ENCODE results near the gene RNMT.

Gene RNMT

GRCh38 chr18:13797157-13797611, 70.7 kb downstream of the RNMT start:
- Histone ChIP-seq H3K9ac (ENCODE audit: low read depth, low read length) (no peak overlapping the region), H3K9me3 (ENCODE audit: insufficient read depth, low read depth, low read length) (no peaks in the 10 kb centered on the region), H3K4me1 (ENCODE audit: insufficient read depth, low read length) (peaks cover 10% of the 10 kb centered on the region; the same call in 1 of the 2 replicates), H3K27ac (ENCODE audit: low read length) (no peak overlapping the region), H3K4me3 (ENCODE audit: low read length) (no peak overlapping the region), H3K27me3 (ENCODE audit: insufficient read depth, low read length) (peaks cover 28% of the 10 kb centered on the region), H3K36me3 (ENCODE audit: insufficient read depth, low read depth, low read length) (no peaks in the 10 kb centered on the region)

- Histone ChIP-seq H3K4me3 (ENCODE audit: low read length) (no peak overlapping the region), H3K27me3 (ENCODE audit: insufficient read depth, low read length) (peaks cover 35% of the 10 kb centered on the region), H3K27ac (ENCODE audit: low read length) (no peak overlapping the region), H3K9ac (ENCODE audit: low read depth, low read length) (no peak overlapping the region), H3K36me3 (ENCODE audit: insufficient read depth, low read depth, low read length) (no peaks in the 10 kb centered on the region), H3K4me1 (ENCODE audit: insufficient read depth, low read length) (peaks cover 10% of the 10 kb centered on the region; the same call in 1 of the 2 replicates), H3K9me3 (ENCODE audit: insufficient read depth, low read depth, low read length) (no peaks in the 10 kb centered on the region)
Observed at GRCh38 chr18:13799396-13799795, 72.9 kb downstream of the RNMT start.

- Histone ChIP-seq H3K9ac (ENCODE audit: low read depth, low read length) (peak overlapping the region; percentile 64; the same call in 1 of the 2 replicates), H3K36me3 (ENCODE audit: insufficient read depth, low read depth, low read length) (no peaks in the 10 kb centered on the region), H3K27me3 (ENCODE audit: insufficient read depth, low read length) (peaks cover 35% of the 10 kb centered on the region), H3K9me3 (ENCODE audit: insufficient read depth, low read depth, low read length) (no peaks in the 10 kb centered on the region), H3K27ac (ENCODE audit: low read length) (no peak overlapping the region), H3K4me1 (ENCODE audit: insufficient read depth, low read length) (peaks cover 10% of the 10 kb centered on the region; the same call in 1 of the 2 replicates), H3K4me3 (ENCODE audit: low read length) (peak overlapping the region; percentile 70)
Observed at GRCh38 chr18:13800505-13801259, 74.2 kb downstream of the RNMT start.

GRCh38 chr18:13801260-13801601, 74.8 kb downstream of the RNMT start:
- no peaks in the 10 kb centered on the region for H3K36me3 ChIP-seq (ENCODE audit: insufficient read depth, low read depth, low read length)
- no peaks in the 10 kb centered on the region for H3K9me3 ChIP-seq (ENCODE audit: insufficient read depth, low read depth, low read length)
- H3K27ac ChIP-seq (ENCODE audit: low read length), result no peak overlapping the region
- H3K4me3 ChIP-seq (ENCODE audit: low read length), result peak overlapping the region; percentile 70
- peaks cover 35% of the 10 kb centered on the region for H3K27me3 ChIP-seq (ENCODE audit: insufficient read depth, low read length)
- H3K4me1 ChIP-seq (ENCODE audit: insufficient read depth, low read length), result peaks cover 10% of the 10 kb centered on the region; the same call in 1 of the 2 replicates
- H3K9ac ChIP-seq (ENCODE audit: low read depth, low read length), result peak overlapping the region; percentile 64; the same call in 1 of the 2 replicates

- no peak overlapping the region for H3K9ac ChIP-seq (ENCODE audit: low read depth, low read length)
- H3K27me3 ChIP-seq (ENCODE audit: insufficient read depth, low read length), result peaks cover 29% of the 10 kb centered on the region
- H3K4me3 ChIP-seq (ENCODE audit: low read length), result no peak overlapping the region
- H3K9me3 ChIP-seq (ENCODE audit: insufficient read depth, low read depth, low read length), result no peaks in the 10 kb centered on the region
- H3K36me3 ChIP-seq (ENCODE audit: insufficient read depth, low read depth, low read length), result no peaks in the 10 kb centered on the region
- H3K4me1 ChIP-seq (ENCODE audit: insufficient read depth, low read length), result peaks cover 27% of the 10 kb centered on the region
- H3K27ac ChIP-seq (ENCODE audit: low read length), result no peak overlapping the region
Observed at GRCh38 chr18:13804305-13804704, 77.8 kb downstream of the RNMT start.

GRCh38 chr18:13808294-13809042, 82.0 kb downstream of the RNMT start:
- Histone ChIP-seq H3K9ac (ENCODE audit: low read depth, low read length) (peak overlapping the region; percentile 45; the same call in 1 of the 2 replicates), H3K27ac (ENCODE audit: low read length) (peak overlapping the region; percentile 54)

GRCh38 chr18:13809043-13809430, 82.6 kb downstream of the RNMT start:
- Histone ChIP-seq H3K9ac (ENCODE audit: low read depth, low read length) (peak overlapping the region; percentile 45; the same call in 1 of the 2 replicates), H3K27me3 (ENCODE audit: insufficient read depth, low read length) (no peaks in the 10 kb centered on the region), H3K4me1 (ENCODE audit: insufficient read depth, low read length) (peaks cover 43% of the 10 kb centered on the region), H3K9me3 (ENCODE audit: insufficient read depth, low read depth, low read length) (no peaks in the 10 kb centered on the region), H3K4me3 (ENCODE audit: low read length) (peak overlapping the region; percentile 35), H3K27ac (ENCODE audit: low read length) (peak overlapping the region; percentile 54), H3K36me3 (ENCODE audit: insufficient read depth, low read depth, low read length) (no peaks in the 10 kb centered on the region)

More at GRCh38 chr18:13808294-13809042, 82.0 kb downstream of the RNMT start:
- Histone ChIP-seq H3K4me3 (ENCODE audit: low read length) (peak overlapping the region; percentile 35; the same call in 1 of the 2 replicates), H3K4me1 (ENCODE audit: insufficient read depth, low read length) (peaks cover 43% of the 10 kb centered on the region), H3K36me3 (ENCODE audit: insufficient read depth, low read depth, low read length) (no peaks in the 10 kb centered on the region), H3K9me3 (ENCODE audit: insufficient read depth, low read depth, low read length) (no peaks in the 10 kb centered on the region), H3K27me3 (ENCODE audit: insufficient read depth, low read length) (no peaks in the 10 kb centered on the region)

- Histone ChIP-seq H3K27ac (ENCODE audit: low read length) (peak overlapping the region; percentile 54), H3K9ac (ENCODE audit: low read depth, low read length) (peak overlapping the region; percentile 45; the same call in 1 of the 2 replicates), H3K36me3 (ENCODE audit: insufficient read depth, low read depth, low read length) (no peaks in the 10 kb centered on the region), H3K4me3 (ENCODE audit: low read length) (peak overlapping the region; percentile 47; the same call in 1 of the 2 replicates), H3K4me1 (ENCODE audit: insufficient read depth, low read length) (peaks cover 43% of the 10 kb centered on the region), H3K9me3 (ENCODE audit: insufficient read depth, low read depth, low read length) (no peaks in the 10 kb centered on the region), H3K27me3 (ENCODE audit: insufficient read depth, low read length) (no peaks in the 10 kb centered on the region)
Observed at GRCh38 chr18:13809531-13810255, 83.2 kb downstream of the RNMT start.

- no peak overlapping the region for H3K27ac ChIP-seq (ENCODE audit: low read length)
- no peaks in the 10 kb centered on the region for H3K9me3 ChIP-seq (ENCODE audit: insufficient read depth, low read depth, low read length)
- peaks cover 43% of the 10 kb centered on the region for H3K4me1 ChIP-seq (ENCODE audit: insufficient read depth, low read length)
- no peak overlapping the region; the same call in 1 of the 2 replicates for H3K9ac ChIP-seq (ENCODE audit: low read depth, low read length)
- no peaks in the 10 kb centered on the region for H3K27me3 ChIP-seq (ENCODE audit: insufficient read depth, low read length)
- H3K36me3 ChIP-seq (ENCODE audit: insufficient read depth, low read depth, low read length), result no peaks in the 10 kb centered on the region
- H3K4me3 ChIP-seq (ENCODE audit: low read length), result peak overlapping the region; percentile 47; the same call in 1 of the 2 replicates
Observed at GRCh38 chr18:13810950-13811485, 84.5 kb downstream of the RNMT start.

- Histone ChIP-seq H3K36me3 (ENCODE audit: insufficient read depth, low read depth, low read length) (no peaks in the 10 kb centered on the region), H3K4me3 (ENCODE audit: low read length) (no peak overlapping the region), H3K9me3 (ENCODE audit: insufficient read depth, low read depth, low read length) (no peaks in the 10 kb centered on the region), H3K27me3 (ENCODE audit: insufficient read depth, low read length) (no peaks in the 10 kb centered on the region), H3K9ac (ENCODE audit: low read depth, low read length) (peak overlapping the region; percentile 10; the same call in 1 of the 2 replicates), H3K4me1 (ENCODE audit: insufficient read depth, low read length) (peaks cover 43% of the 10 kb centered on the region), H3K27ac (ENCODE audit: low read length) (no peak overlapping the region)
Observed at GRCh38 chr18:13811993-13812392, 85.5 kb downstream of the RNMT start.

- peaks cover 36% of the 10 kb centered on the region for H3K4me1 ChIP-seq (ENCODE audit: insufficient read depth, low read length)
- H3K27ac ChIP-seq (ENCODE audit: low read length), result no peak overlapping the region
- H3K27me3 ChIP-seq (ENCODE audit: insufficient read depth, low read length), result no peaks in the 10 kb centered on the region
- no peaks in the 10 kb centered on the region for H3K9me3 ChIP-seq (ENCODE audit: insufficient read depth, low read depth, low read length)
- no peak overlapping the region for H3K4me3 ChIP-seq (ENCODE audit: low read length)
- no peaks in the 10 kb centered on the region for H3K36me3 ChIP-seq (ENCODE audit: insufficient read depth, low read depth, low read length)
- no peak overlapping the region for H3K9ac ChIP-seq (ENCODE audit: low read depth, low read length)
Observed at GRCh38 chr18:13813271-13813849, 86.9 kb downstream of the RNMT start.
